Stimulated activated CD8-positive, alpha-beta memory T cell treated with anti-CD3 and anti-CD28 coated beads, Interleukin-15, amount 100 ng/mL, for 4 hours (primary cell): ENCODE data around the gene SLC1A3.
"Not testable (repeated sequence)": the region's sequence is repeated elsewhere in the genome, so short reads cannot be mapped to it uniquely, and the experiment has no call there.

Experiments used
- DNase-seq, 2 donors: peaks; one replicate each; pipeline ENCODE4 v3.0.0-alpha.2; 2020; ENCODE audit warnings: low read depth in 2 of 2

Gene SLC1A3

GRCh38 chr5:36630201-36631145, 24.1 kb downstream of the SLC1A3 start:
- no peak for DNase-seq

- DNase-seq, result no peak
Observed at GRCh38 chr5:36631154-36631553, 24.7 kb downstream of the SLC1A3 start.

DNA sequence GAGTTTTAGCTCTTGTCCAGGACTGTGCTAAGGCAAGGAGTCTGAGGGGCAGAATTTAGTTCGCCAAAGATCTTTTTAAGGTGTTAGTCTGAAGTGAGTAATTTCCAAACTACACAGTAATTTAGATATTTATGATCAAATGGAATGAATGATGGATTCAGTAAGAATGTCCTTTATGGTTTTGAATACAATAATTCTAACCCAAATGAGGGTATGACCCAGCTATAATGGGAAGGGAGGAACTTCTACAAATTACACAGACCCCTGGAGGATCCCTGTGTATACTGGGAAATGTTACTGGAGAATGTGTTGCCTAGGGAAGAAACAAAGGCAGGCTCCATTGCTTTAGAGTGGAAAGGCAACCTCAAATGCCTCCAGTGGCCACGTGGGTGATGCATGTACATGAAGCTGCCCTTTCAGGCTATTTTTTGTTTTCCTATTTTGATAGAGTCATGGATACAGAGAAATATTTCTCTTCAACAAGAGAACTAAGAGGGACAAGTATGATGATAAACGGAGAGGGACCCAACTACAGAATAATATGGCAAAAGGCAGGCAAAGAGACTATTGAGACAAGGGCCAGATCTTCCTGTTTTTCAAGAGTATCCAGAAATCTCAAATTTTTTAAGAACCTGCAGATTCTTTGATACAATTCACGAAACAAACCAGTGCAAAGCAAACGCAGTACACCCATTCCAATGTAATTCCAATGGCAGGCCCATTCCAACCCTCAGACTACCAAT, 25.4 kb downstream of the SLC1A3 start:
- no peak for DNase-seq

- no peak for DNase-seq
Observed at GRCh38 chr5:36632363-36632664, 25.9 kb downstream of the SLC1A3 start.

GRCh38 chr5:36635721-36636390, 29.4 kb downstream of the SLC1A3 start:
- no peak for DNase-seq

DNA sequence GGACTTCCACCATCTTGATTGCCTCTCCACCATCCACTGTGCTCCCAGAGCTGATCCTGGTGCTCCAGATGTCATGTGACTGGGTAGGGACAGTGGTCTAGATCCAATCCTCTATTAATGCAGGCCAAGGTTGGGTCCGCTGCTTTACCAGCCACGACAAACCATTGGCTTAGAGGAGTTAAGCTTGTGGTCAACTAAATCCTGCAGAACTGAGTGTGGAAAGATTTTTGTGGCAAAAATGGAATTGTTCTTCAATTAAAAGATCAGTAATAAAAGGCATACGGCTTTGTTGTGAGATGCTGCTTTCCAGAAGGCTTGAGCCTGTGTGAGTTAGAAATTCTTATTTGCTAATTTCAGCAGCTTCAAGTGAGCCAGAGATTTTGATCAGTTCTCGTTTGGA, 30.7 kb downstream of the SLC1A3 start:
- DNase-seq, result no peak

- no peak for DNase-seq
Observed at GRCh38 chr5:36637516-36637915, 31.1 kb downstream of the SLC1A3 start.

GRCh38 chr5:36638056-36638455, 31.6 kb downstream of the SLC1A3 start:
- DNase-seq, result no peak

DNA sequence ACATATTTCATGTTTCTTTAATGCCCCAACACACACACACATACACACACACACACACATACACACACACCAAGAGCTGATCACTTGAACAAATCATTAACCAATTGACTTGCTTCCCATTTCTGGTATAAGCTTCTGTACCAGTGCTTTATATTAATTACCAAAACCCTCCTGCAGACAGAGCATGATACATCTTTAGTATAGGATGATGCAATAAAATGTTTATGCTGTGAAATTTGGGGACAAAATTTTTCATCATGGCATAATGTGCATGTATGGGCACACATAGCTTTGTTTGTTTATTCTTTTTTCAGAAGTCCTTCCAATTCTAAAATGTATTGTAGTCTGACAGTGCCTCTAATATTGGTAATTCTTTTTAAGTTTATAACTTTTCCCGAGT, 34.5 kb downstream of the SLC1A3 start:
- no peak for DNase-seq

DNA sequence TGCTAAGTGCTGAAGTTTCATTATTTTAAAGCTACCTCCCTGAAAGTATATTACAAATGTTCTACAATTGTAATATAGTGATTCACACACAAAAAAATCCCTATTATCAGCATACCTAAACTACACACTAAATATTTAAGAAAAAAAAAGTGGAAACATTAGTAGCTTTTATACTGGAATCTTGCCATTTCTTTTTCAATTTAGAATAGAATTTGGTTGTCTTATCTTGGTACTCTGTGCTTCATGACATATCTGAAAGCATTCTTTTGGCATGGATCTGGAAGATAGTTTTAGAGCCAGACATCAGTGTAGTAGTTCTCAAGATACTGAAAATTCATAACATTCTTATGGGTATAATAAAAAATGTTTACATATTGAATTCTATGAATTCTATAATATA, 35.0 kb downstream of the SLC1A3 start:
- DNase-seq, result no peak

GRCh38 chr5:36642089-36642488, 35.7 kb downstream of the SLC1A3 start:
- no peak for DNase-seq

- DNase-seq, result no peak
Observed at GRCh38 chr5:36643162-36643561, 36.8 kb downstream of the SLC1A3 start.

DNA sequence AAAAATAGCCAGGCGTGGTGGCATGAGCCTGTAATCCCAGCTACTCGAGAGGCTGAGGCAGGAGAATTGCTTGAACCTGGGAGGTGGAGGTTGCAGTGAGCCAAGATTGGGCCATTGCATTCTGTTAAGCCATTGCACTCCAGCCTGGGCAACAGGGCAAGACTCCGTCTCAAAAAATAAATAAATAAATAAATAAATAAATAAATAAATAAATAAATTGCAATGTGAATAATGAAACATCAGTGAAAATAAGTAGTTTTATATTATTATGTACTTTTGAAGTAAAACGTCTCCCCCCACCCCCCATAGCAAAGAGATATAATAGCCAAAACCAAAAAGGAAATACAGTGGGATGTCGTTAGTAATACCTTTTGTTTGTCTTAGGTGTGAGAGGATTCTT, 37.4 kb downstream of the SLC1A3 start:
- DNase-seq, result not testable (repeated sequence)

DNA sequence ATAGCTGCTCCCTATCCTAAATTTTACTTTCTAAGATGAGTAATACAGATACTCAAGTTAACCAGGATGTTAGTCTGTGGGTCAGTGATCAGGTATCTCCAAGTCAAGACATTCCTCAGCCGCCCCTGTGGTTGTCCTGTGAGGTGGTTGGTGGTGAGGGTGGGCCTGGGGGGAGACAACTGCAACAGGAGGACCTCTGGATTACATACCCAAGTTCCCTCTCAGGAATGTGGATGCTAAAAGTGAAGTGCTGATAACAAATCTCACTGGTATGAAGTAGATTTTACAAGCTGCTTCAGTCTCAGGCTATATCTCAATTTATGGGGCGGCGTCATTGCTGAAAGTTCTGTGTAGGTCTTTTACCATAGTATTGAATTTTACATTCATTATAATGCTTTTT, 38.3 kb downstream of the SLC1A3 start:
- DNase-seq, result no peak

- DNase-seq, result no peak
Observed at GRCh38 chr5:36646100-36646499, 39.7 kb downstream of the SLC1A3 start.

- no peak for DNase-seq
Observed at GRCh38 chr5:36646507-36647023, 40.2 kb downstream of the SLC1A3 start.

- no peak for DNase-seq
Observed at GRCh38 chr5:36647046-36647445, 40.6 kb downstream of the SLC1A3 start.

DNA sequence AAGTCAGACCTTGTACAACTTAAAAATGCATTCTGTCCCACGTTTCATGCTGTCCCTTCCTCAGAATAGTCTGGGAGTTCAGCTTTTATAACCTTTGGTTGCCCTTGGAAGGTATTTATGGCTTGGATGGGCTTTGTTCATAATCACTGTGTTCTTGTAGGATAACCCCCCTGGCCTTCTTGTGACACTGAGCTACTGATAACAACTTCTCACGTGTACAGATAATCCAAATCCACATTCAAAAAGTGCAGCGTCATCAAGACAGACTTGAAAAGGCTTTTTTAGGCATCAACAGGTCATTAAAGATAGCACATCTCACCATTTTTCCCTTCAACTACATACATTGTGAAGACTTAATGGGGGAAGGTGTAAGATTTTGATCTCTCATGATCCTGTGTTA, 42.0 kb downstream of the SLC1A3 start:
- DNase-seq, result no peak

- no peak for DNase-seq
Observed at GRCh38 chr5:36651761-36652685, 45.6 kb downstream of the SLC1A3 start.

DNA sequence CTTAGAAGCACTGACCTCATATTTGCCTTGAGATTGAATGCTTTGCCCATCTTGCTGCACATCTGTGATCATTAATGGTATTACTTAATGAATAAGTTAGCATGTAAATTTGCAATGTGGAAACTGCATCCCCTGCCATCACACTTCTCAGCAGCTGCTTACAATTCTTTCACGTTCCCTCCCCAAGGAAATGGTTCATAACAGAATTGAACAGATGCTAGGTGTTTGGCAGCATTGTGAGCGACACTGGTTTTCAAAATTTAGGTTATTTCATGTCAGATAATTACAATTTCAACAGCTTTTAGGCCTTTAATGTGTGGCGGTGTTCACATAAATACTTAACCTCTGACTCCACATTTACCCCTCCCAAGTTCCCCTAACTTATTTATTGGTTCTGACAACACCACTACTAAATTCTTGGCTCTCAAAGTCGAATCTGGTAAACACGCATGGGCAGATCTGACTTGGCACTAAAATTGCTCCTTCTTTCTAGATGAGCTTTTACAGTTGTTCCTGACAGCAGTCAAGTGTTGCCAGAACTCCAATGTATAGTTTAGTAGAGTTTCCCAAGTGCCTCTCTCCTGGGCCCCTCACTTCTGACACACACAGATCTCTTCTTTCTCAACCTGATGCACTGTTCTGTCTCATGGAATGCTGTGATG, 46.8 kb downstream of the SLC1A3 start:
- DNase-seq, result no peak

- DNase-seq, result no peak
Observed at GRCh38 chr5:36654564-36654963, 48.2 kb downstream of the SLC1A3 start.
